ENCODE measurements around the gene CEP72.

DNA sequence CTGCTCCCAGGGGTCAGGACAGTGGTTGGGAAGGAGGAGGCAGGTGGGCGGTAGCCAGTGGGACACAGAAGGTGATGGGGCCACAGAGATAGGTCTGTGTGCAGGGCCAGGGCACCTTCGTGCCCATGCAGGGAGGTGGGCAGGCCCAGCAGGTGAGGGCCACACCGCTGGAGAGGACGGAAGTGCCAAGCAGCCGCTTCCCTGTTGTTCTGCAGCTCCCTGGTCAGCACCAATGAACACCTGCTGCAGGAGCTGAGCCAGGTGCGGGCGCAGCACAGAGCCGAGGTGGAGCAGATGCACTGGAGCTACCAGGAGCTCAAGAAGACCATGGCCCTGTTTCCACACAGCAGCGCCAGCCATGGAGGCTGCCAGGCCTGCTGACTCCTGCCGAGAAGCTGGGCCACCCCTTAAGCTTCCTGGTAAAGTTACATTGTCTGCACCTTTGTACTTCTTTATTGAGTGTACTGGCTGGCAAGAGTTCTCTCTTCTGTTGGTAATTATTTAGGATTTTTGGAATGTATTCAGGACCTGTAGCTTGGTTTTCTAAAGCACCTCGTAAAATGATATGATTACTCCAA lies 40.7 kb downstream of the CEP72 start:
- no peak for TF ChIP-seq CEBPB (IDR thresholded peaks at IDR 0.05)
- TF ChIP-seq YY1 (IDR thresholded peaks at IDR 0.05; ENCODE audit: low read depth): no peak
- TF ChIP-seq EP300 (IDR thresholded peaks at IDR 0.05; ENCODE audit: borderline replicate concordance): no peak
- no peak for TF ChIP-seq TCF12 (IDR thresholded peaks at IDR 0.05; ENCODE audit: low read depth)
- TF ChIP-seq RAD21 (IDR thresholded peaks at IDR 0.05; ENCODE audit: low read depth): no peak
- TF ChIP-seq MAX (IDR thresholded peaks at IDR 0.05): no peak
- no peak for TF ChIP-seq TAF1 (IDR thresholded peaks at IDR 0.05; ENCODE audit: low read depth)
- TF ChIP-seq CREB1 (IDR thresholded peaks at IDR 0.05; ENCODE audit: low read depth): no peak
- no peak for TF ChIP-seq REST (IDR thresholded peaks at IDR 0.05; ENCODE audit: low read depth)
- no peak for TF ChIP-seq EGR1 (IDR thresholded peaks at IDR 0.05)

All from Ishikawa (cell line).